Stimulated activated CD4-positive, alpha-beta T cell treated with anti-CD3 and anti-CD28 coated beads, Interleukin-12 subunit alpha, Interleukin-12 subunit beta, amount 100 ng/mL, for 48 hours (primary cell): ENCODE results near the gene ZRANB1.
"Not testable (repeated sequence)": the region's sequence is repeated elsewhere in the genome, so short reads cannot be mapped to it uniquely, and the experiment has no call there.

Experiments used
- DNase-seq, 3 donors: peaks; one replicate each; pipeline ENCODE4 v3.0.0-alpha.2; 2020; ENCODE audit warnings: low read depth in 2 of 3, low spot score in 1 of 3

ZRANB1 gene

GRCh38 chr10:124962421-124962820 lies 20.5 kb downstream of the ZRANB1 start:
- DNase-seq, result no peak

DNA sequence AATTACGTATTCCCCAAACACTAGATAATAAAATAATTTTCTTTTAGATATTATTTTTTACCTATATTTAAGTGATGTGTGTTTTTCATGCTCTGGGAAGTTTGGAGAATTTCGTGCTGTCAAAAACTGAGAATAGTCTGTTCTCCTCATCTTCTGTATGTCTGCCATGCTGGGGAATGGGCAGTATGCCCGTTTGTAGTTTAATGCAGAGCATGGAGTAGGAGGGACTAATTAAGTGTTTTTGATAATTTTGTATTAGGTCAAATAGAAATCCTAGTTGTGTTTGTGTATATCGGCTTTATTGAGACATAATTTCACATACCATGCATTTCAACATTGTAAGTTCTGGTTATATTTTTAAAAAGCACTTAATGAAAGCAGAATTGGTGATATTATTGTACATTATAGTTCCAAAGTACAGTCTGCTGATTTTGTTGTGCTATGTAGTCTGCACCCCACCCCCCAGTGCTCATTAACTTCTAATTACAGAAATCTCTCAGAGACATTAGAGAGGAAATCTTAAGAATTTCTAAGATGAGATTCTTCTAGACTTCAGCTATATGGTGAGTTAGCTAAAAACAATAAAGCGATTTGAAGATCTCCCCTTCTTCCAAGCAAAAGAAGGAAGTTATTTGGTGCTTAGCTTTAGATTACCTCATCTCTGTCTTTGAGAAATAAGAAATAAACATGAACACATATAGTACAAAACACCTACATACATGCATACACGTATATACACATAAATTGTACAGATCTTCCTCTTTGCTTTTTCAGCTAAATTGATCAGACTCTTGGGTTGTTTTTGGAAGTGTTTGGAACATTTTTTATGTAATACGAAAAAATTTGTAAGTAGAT lies 22.2 kb downstream of the ZRANB1 start:
- no peak for DNase-seq

DNA sequence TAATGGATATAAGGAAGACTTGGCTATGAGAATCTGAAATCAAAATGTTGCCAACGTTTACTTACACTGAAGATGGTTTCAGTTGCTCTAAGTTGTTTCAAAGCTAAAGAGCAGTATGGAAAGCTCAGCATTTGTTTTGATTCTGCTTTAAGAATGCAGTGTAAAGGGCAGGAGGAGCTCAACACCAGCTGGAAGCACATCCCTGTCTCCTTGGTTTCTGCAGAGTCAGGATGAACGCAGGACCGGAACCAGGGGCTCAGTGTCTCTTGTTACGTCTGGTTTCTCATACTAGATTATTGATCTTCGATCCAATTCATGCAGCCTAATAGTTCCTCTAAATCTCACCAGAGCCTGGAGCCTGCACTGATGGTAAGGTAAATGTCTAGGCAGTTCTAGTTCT lies 24.1 kb downstream of the ZRANB1 start:
- DNase-seq, result no peak

DNA sequence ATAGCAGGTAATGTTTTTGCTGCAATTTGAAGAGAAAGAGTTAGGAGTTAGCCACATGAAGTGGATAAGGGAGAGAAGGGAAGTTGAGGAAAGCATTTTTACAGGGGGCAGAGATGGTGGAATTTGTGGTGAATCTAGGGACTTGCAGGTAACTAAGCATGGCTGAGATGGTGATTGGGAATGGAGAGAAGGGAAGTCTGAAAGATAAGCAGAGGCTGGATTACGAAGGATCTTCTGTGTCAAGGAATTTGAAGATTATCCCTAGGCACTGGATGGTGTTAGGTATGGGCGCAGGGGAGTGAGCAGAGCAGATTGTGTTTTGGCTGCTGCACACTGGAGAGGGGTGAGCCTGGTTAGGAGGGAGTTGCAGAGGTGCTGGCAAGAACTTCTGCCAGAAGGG lies 25.3 kb downstream of the ZRANB1 start:
- DNase-seq, result no peak

- DNase-seq, result no peak
Measured at GRCh38 chr10:124971276-124971675, 29.4 kb downstream of the ZRANB1 start.

- DNase-seq, result no peak
Measured at GRCh38 chr10:124972637-124973036, 30.7 kb downstream of the ZRANB1 start.

DNA sequence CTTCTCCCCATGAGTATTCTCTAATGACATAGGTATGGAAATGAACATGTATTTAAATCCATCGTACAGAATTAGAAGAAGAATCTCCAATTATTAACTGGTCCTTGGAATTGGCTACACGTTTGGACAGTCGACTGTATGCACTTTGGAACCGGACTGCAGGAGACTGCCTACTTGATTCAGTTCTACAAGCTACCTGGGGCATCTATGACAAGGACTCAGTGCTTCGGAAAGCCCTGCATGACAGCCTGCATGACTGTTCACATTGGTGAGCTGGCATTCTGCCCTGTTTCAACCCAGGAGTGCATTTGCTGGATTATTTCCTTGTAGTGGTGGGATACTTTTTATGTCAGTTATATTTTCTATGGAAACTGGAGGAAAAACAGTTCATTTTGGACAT lies 32.2 kb downstream of the ZRANB1 start:
- DNase-seq, result no peak

GRCh38 chr10:124975977-124976514 lies 34.1 kb downstream of the ZRANB1 start:
- no peak for DNase-seq

GRCh38 chr10:124977161-124977560 lies 35.2 kb downstream of the ZRANB1 start:
- no peak for DNase-seq

GRCh38 chr10:124977648-124978375 lies 35.9 kb downstream of the ZRANB1 start:
- DNase-seq, result no peak

DNA sequence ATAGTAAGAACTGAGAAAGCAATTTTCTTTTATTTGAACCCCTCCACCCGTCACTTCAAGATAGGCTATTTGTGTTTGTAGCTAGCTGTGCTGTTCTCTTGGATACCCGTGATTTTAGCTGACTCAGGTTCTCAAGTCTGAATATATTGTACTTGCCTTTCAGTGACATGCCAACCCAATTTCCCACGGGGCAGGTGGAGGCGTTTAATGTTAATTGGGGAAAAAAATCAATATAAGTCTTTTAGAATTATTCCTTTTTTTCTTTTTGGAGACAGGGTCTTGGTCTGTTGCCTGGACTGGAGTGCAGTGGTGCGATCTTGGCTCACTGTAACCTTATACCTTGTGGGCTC lies 36.4 kb downstream of the ZRANB1 start:
- no peak for DNase-seq

GRCh38 chr10:124983321-124983720 lies 41.4 kb downstream of the ZRANB1 start:
- no peak for DNase-seq

DNA sequence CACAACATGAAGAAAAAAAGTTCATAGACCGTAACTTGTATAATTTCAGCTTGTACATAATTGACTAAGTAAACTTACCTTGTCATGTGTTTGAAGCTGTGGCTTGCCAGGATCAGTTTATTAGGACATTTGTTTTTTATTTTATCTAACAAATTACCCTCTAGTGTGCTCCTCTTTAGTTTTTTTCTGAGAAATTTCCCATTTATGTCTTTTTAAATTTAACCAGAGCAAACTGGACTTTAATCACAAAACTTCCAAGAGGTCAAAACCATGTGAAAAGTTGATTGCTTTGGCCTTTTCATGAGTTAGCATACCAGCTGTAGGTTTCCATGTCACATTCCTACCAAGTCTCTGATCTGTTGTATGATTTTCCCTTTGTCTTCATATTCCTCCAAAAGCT lies 42.5 kb downstream of the ZRANB1 start:
- DNase-seq, result no peak

DNA sequence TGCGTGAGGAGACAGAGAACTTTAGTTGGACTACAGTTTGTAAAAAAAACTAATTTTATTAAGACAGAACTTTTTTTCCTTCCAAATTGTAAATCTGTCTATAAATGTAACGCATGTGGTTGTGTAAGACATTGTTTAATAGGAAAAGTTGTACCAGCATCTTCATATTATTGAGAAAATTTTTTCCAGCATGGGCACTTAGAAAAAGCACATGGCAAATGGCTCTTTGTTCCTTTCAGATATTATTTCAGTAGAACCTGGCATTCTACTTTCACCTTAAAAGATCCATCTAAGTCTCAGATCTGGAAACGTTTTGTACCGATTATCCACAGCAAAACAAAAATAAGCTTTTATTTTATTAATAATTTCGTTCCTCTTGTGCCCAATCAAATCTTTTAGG lies 43.2 kb downstream of the ZRANB1 start:
- no peak for DNase-seq

DNA sequence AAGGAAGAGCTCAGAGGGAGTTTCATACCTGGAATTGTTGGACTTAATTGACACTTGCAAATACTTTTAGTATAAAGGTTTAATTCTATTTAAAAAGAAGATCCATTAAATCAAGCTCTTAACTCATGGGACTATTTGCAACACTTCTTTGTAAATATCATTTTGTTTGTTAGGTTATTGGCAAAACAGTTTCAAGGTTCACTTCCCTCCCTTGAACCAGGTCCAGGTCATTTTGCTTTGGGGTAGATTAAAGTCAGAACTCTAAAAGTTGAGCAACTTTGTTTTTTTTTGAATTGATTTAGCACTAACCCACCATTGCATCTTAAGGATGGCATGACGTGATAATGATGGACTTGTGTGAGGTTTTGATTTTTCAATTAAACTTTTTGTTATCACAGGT lies 45.9 kb downstream of the ZRANB1 start:
- DNase-seq, result no peak

GRCh38 chr10:124988753-124989152 lies 46.8 kb downstream of the ZRANB1 start:
- DNase-seq, result not testable (repeated sequence)

- DNase-seq, result no peak
Measured at GRCh38 chr10:124989526-124989925, 47.6 kb downstream of the ZRANB1 start.

DNA sequence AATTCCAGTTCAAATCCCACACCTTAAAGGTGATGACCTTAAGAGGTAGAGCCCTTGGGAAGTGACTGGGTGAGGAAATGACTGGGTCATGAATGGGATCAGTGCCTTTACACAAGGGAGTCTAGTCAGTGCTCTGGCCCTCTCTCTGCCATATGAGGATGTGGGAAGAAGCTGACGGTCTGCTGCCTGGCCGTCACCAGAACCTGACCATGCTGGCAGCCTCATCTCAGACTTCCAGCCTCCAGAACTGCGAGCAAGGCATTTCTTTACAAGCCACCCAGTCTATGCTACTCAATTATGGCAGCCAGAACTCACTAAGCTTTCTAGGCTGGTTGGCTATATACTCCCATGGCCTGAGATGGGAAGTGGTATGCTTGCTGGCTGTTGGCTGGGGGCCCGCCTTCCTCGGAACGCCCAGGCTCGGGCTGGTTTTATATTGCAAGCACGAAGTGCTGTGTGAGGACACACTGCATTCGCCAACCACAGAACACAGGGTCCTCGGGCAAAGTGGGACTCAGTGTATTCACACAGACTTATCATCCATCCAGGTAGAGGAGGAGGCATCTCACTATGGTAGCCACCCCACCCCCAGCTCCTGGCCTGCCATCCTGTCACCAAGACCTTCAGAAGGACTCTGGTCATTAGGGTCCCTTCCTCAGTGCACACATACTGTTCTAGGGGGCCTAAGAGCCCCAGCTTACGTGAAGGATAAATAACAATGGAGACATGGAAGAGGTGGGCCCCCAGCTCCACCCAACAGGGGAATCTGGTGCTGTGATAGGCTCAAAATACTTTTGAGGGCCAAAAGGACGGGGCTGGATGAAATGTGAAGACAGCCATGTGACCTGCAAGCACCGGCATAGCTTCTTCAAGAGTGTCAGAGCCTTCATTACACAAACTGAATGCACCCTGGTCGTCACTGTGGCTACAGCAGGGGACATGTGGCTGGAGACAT lies 49.0 kb downstream of the ZRANB1 start:
- no peak for DNase-seq

- DNase-seq, result no peak
Measured at GRCh38 chr10:124991835-124992234, 49.9 kb downstream of the ZRANB1 start.

GRCh38 chr10:124992462-124993344 lies 50.8 kb downstream of the ZRANB1 start:
- DNase-seq, result peak in 2 of 3 donors; percentile 11 to 34
